KOPT-K1 (cell line): ENCODE results near the gene PLXNA4.

Experiments used
- H3K27ac ChIP-seq: fragments of 200-600 bp; sonication (generic); 2 replicates; pipeline ENCODE4 v1.5.1; 2016; ENCODE audit warnings: antibody characterized with exemption, mild to moderate bottlenecking, low read depth, low read length; ENCODE audit not compliant: poor library complexity, severe bottlenecking
- H3K36me3 ChIP-seq: fragments of 200-600 bp; sonication (generic); 2 replicates; pipeline ENCODE4 v1.5.1; 2017; ENCODE audit warnings: antibody characterized with exemption, mild to moderate bottlenecking, low read length, moderate library complexity; ENCODE audit not compliant: insufficient read depth
- H3K9me3 ChIP-seq: fragments of 200-600 bp; sonication (generic); 2 replicates; pipeline ENCODE4 v1.5.1; 2017; ENCODE audit warnings: antibody characterized with exemption, low read length, mild to moderate bottlenecking; ENCODE audit not compliant: insufficient read depth, poor library complexity, severe bottlenecking

PLXNA4 gene

DNA sequence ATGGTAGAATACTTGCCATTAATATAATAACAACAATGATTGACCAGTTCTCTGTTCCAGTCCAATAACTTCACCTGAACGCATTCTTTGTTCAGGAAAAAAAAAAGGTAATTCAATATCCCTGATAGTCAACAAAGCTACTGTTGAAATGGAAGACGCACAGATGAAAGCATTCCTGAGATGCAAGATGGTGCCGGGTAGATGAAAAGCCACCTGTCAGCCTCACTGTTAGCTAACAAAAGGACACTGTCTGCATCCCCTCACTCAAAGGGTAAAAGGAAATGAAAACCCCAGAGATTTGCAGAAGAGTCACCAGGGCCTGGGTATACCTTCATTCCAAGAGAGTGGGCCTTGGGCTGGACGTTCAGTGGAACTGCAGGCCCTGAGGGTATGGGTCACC is 357.4 kb downstream of the PLXNA4 start:
- Histone ChIP-seq H3K27ac (no peak overlapping the region), H3K9me3 (no peaks in the 10 kb centered on the region), H3K36me3 (no peaks in the 10 kb centered on the region)

GRCh38 chr7:132216847-132217525 is 359.3 kb downstream of the PLXNA4 start:
- no peaks in the 10 kb centered on the region for H3K9me3 ChIP-seq
- H3K36me3 ChIP-seq, result no peaks in the 10 kb centered on the region
- no peak overlapping the region for H3K27ac ChIP-seq

GRCh38 chr7:132214452-132214851 is 361.8 kb downstream of the PLXNA4 start:
- Histone ChIP-seq H3K36me3 (no peaks in the 10 kb centered on the region), H3K9me3 (no peaks in the 10 kb centered on the region), H3K27ac (no peak overlapping the region)

DNA sequence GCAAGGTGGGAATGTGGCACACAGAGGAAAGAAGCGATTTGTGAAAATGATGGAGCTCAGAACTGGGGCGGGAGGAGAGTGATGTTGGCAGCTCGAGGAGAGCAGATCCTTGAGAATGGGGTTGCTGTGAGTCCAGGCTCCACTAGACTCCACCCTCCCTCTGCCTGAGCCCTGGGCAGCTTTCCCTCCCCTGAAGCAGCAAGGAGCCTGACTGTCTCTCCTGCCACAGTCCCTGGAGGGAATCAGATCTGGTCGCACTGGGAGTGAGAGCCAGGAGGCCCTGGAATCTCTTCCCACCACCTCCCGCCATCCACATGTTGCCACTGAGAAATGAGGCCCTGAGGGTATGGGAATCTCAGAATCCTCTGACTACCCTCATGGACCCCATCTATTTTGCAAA is 362.7 kb downstream of the PLXNA4 start:
- Histone ChIP-seq H3K27ac (no peak overlapping the region), H3K9me3 (no peaks in the 10 kb centered on the region)

GRCh38 chr7:132211971-132212370 is 364.3 kb downstream of the PLXNA4 start:
- Histone ChIP-seq H3K27ac (no peak overlapping the region), H3K9me3 (no peaks in the 10 kb centered on the region), H3K36me3 (no peaks in the 10 kb centered on the region)

More for the DNA sequence above, 362.7 kb downstream of the PLXNA4 start:
- H3K36me3 ChIP-seq, result no peaks in the 10 kb centered on the region

- H3K9me3 ChIP-seq, result no peaks in the 10 kb centered on the region
- no peak overlapping the region for H3K27ac ChIP-seq
- no peaks in the 10 kb centered on the region for H3K36me3 ChIP-seq
Measured at GRCh38 chr7:132210821-132211220, 365.4 kb downstream of the PLXNA4 start.

- no peak overlapping the region for H3K27ac ChIP-seq
- no peaks in the 10 kb centered on the region for H3K36me3 ChIP-seq
- no peaks in the 10 kb centered on the region for H3K9me3 ChIP-seq
Measured at GRCh38 chr7:132207782-132208181, 368.5 kb downstream of the PLXNA4 start.

GRCh38 chr7:132207211-132207610 is 369.1 kb downstream of the PLXNA4 start:
- no peaks in the 10 kb centered on the region for H3K9me3 ChIP-seq
- no peaks in the 10 kb centered on the region for H3K36me3 ChIP-seq
- no peak overlapping the region for H3K27ac ChIP-seq

DNA sequence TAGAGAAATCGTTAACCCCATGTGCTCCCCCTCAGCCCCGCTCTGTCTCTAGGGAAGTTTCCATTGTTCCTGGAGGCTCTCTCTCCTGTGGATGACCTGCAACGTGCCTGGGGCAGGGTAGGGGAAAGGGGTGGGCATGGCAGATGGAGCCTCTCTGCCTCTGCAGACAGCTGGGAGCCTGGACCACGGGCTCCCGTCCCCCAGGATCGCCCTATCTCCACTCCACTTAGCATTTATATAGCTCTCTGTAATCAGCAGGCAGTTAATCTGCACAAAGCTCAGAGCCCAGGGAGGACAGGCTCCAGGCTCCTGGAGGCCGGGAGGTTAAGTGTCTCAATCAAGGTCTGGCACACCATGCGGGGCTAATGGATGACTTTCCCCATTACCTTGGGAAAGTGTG is 369.7 kb downstream of the PLXNA4 start:
- H3K27ac ChIP-seq, result no peak overlapping the region
- H3K9me3 ChIP-seq, result no peaks in the 10 kb centered on the region
- no peaks in the 10 kb centered on the region for H3K36me3 ChIP-seq

DNA sequence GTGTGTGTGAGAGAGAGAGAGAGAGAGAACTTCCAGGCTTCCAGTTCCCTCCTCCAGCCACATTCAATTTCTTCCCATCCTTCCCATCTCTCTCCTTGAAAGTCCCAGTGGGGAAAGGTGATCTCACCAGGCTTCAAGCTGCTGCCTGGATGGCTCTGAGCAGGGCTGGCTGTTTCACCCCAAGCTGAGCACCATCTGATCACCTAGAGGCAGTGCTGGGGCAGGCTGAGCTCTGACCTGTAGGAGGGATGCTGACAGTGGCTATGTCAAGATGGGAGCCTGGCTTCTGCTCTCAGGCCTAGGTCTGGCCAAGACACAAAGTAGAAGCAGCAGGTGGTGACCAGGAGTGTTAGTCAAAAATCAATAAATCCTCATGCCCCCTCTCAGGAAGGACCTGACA is 370.8 kb downstream of the PLXNA4 start:
- no peaks in the 10 kb centered on the region for H3K36me3 ChIP-seq
- no peaks in the 10 kb centered on the region for H3K9me3 ChIP-seq
- H3K27ac ChIP-seq, result no peak overlapping the region

DNA sequence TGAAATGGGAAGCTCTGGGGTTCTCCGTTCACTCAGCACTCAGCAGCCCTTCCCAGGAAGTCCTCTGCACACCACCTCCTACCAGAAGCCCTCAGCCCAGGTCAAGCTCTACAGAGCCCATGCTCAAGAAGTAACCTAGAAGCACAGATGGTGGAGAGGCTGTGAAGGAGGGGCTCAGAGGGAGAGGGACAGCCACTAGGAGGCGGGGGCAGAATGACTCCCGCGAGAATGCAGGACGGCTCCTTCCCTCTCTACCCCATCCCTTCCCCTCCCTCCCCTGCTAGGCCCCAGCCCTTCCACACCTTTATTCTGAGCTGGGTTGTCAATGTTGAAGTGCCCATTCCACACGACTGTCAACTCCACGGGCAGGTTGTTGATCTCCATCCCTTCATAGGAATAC is 373.2 kb downstream of the PLXNA4 start:
- no peak overlapping the region for H3K27ac ChIP-seq
- H3K9me3 ChIP-seq, result no peaks in the 10 kb centered on the region
- H3K36me3 ChIP-seq, result no peaks in the 10 kb centered on the region

- Histone ChIP-seq H3K36me3 (no peaks in the 10 kb centered on the region), H3K9me3 (no peaks in the 10 kb centered on the region), H3K27ac (no peak overlapping the region)
Measured at GRCh38 chr7:132202541-132202940, 373.7 kb downstream of the PLXNA4 start.

DNA sequence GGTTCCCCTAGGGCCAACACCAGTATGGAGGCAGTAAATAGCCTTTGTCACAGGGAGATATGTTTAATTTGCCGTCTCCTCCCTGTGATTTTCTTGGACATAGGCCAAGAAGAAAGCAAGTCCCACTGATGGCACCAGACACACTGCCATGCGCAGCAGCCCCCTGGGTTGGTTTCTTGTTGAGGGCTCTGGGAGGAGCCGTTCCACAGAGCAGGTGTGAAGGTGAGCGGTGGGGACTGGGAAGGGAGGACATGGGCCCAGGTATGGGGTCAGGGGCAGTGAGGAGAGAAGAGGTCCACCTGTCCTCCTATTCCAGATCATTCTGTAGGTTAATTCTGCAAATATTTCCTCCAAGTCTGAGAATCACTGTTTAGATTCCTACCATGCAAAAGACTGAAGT is 376.1 kb downstream of the PLXNA4 start:
- no peak overlapping the region for H3K27ac ChIP-seq
- H3K9me3 ChIP-seq, result no peaks in the 10 kb centered on the region

GRCh38 chr7:132199626-132200025 is 376.6 kb downstream of the PLXNA4 start:
- no peak overlapping the region for H3K27ac ChIP-seq
- H3K9me3 ChIP-seq, result no peaks in the 10 kb centered on the region
- no peaks in the 10 kb centered on the region for H3K36me3 ChIP-seq

More for the DNA sequence above, 376.1 kb downstream of the PLXNA4 start:
- no peaks in the 10 kb centered on the region for H3K36me3 ChIP-seq

DNA sequence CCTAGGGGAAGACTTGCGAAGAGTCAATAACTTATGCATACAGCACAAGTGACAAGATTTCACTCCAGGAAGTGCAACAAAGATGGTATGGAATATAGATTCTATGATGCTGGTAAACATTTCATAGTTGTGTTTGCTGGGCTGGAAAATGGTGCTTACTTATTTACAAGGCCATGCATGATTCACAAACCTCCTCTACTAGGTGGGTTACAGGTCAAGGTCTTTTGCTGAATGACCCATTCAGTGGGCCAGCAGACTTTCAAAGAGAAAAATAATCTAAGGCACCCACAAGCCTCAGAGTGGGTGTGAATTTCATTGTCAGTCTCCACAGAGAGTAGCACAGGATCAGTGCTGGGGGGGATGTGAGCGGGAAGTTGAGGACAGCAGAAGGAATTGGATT is 378.5 kb downstream of the PLXNA4 start:
- Histone ChIP-seq H3K9me3 (no peaks in the 10 kb centered on the region), H3K27ac (no peak overlapping the region)

GRCh38 chr7:132193898-132194297 is 382.4 kb downstream of the PLXNA4 start:
- Histone ChIP-seq H3K36me3 (no peaks in the 10 kb centered on the region), H3K27ac (no peak overlapping the region), H3K9me3 (no peaks in the 10 kb centered on the region)

More for the DNA sequence above, 378.5 kb downstream of the PLXNA4 start:
- H3K36me3 ChIP-seq, result no peaks in the 10 kb centered on the region
